Caco-2 (cell line): ENCODE results near the gene ZNF644. TPM values are rescaled to one million over a fixed set of nuclear protein-coding genes. Genes with fewer than 3 reads are reported as not detected.
A peak's percentile ranks its signal among the peaks of the same experiment; 100 is the strongest.
"Not testable (repeated sequence)": the region's sequence is repeated elsewhere in the genome, so short reads cannot be mapped to it uniquely, and the experiment has no call there.

ENCODE experiments used
- BruUV-seq: library from RNA; stranded (reverse); fragments of 400-500 nt; replicated peaks from 2 replicates; lab custom pipeline; 2021; lab: Mats Ljungman, UMichigan
- CTCF ChIA-PET: fragments of 300-600 bp; sonication (Branson Sonifier 250); formaldehyde crosslinking; loops from one replicate; lab custom pipeline; 2022; ENCODE audit warnings: antibody characterized with exemption; lab: Charles Lee
- POLR2A ChIA-PET: fragments of 300-600 bp; sonication (Branson Sonifier 250); formaldehyde crosslinking; loops from one replicate; lab custom pipeline; 2022; ENCODE audit warnings: antibody characterized with exemption; lab: Charles Lee
- DNase-seq, 2 experiments: peaks; one replicate each; pipeline versions ENCODE4 v3.0.0 to v3.0.0-alpha.2; 2020 to 2022
- H3K27me3 ChIP-seq: replicated peaks from 2 replicates; pipeline ENCODE4 v1.6.0; 2011; ENCODE audit warnings: low read length; ENCODE audit not compliant: control insufficient read depth, insufficient read depth
- H3K36me3 ChIP-seq: 2 replicates; pipeline ENCODE4 v1.5.1; 2011; ENCODE audit warnings: low read length; ENCODE audit not compliant: control insufficient read depth, insufficient read depth
- H3K4me1 ChIP-seq: fragments of 250-450 bp; sonication (Bioruptor Pico); 2 replicates; pipeline ENCODE4 v1.5.1; 2020; ENCODE audit warnings: mild to moderate bottlenecking
- H3K4me3 ChIP-seq: 2 replicates; pipeline ENCODE4 v1.5.1; 2011; ENCODE audit warnings: low read depth, mild to moderate bottlenecking, control low read depth, low read length
- H3K9me3 ChIP-seq: fragments of 250-450 bp; sonication (Bioruptor Pico); 2 replicates; pipeline ENCODE4 v1.5.1; 2020; ENCODE audit warnings: mild to moderate bottlenecking, moderate library complexity
- H3K27ac Mint-ChIP-seq: one replicate; pipeline ENCODE4 v1.8.0; 2022; ENCODE audit warnings: mixed read lengths; ENCODE audit not compliant: unreplicated experiment
- H3K27me3 Mint-ChIP-seq: one replicate; pipeline ENCODE4 v1.8.0; 2022; ENCODE audit warnings: mixed read lengths; ENCODE audit not compliant: insufficient read depth, unreplicated experiment
- H3K36me3 Mint-ChIP-seq: one replicate; pipeline ENCODE4 v1.8.0; 2022; ENCODE audit warnings: mild to moderate bottlenecking, mixed read lengths; ENCODE audit not compliant: insufficient read depth, unreplicated experiment
- H3K4me1 Mint-ChIP-seq: one replicate; pipeline ENCODE4 v1.8.0; 2022; ENCODE audit warnings: low read depth, mixed read lengths; ENCODE audit not compliant: unreplicated experiment
- H3K4me3 Mint-ChIP-seq: one replicate; pipeline ENCODE4 v1.8.0; 2022; ENCODE audit warnings: mild to moderate bottlenecking, moderate library complexity, mixed read lengths; ENCODE audit not compliant: unreplicated experiment
- H3K9me3 Mint-ChIP-seq: one replicate; pipeline ENCODE4 v1.8.0; 2022; ENCODE audit warnings: mixed read lengths; ENCODE audit not compliant: unreplicated experiment
- intact Hi-C: fragments of 100-400 bp; cut with micrococcal nuclease; formaldehyde crosslinking; loops from one replicate; pipeline ENCODE4 v1.10.0; 2022; ENCODE audit not compliant: unreplicated experiment
- total RNA-seq: library from RNA; stranded (reverse); gene quantifications from 2 replicates; pipeline ENCODE4 v1.2.3, GENCODE V29; 2022
- TF ChIP-seq, protein P1 (sequence below), 2 experiments: fragments of 200-600 bp in 1 of 2; IDR thresholded peaks; 1 replicate in 1 of 2; 2 replicates in 1 of 2; pipeline versions ENCODE4 v1.5.1 to v1.8.0; 2011 to 2022; ENCODE audit warnings: antibody characterized with exemption in 1 of 2, control low read depth in 1 of 2, inconsistent platforms in 1 of 2, low read depth in 1 of 2, low read length in 1 of 2, mild to moderate bottlenecking in 1 of 2, moderate library complexity in 1 of 2; ENCODE audit not compliant: insufficient read depth in 1 of 2, severe bottlenecking in 1 of 2, unreplicated experiment in 1 of 2

The ZNF644 gene
- total RNA-seq, 1 experiment from 2014 or later: 32.5 TPM

DNA sequence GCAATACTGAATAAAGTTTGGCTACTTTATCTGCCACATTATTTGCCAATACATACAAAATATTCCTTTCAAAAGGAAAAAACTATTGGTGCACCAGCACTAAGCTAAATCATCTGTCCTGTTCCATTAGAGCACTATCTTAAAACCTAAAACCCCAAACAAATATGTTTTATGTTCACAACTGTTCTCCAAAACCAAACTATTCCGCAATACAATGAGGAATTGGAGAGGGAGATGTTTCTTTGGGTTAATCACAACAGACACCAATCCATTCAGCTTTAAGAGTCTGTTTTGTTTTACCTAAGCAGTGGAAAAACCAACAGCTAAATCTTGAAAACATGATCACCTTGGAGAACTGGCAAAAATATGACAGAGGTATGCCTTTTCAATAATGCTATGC, 85.1 kb downstream of the ZNF644 start:
- H3K36me3 ChIP-seq: no peaks in the 10 kb centered on the region; the same call in 1 of the 2 replicates
- BruUV-seq: no TSS peak
- no peaks in the 10 kb centered on the region for H3K27me3 ChIP-seq
- Mint-ChIP-seq H3K9me3 (no peaks in the 10 kb centered on the region), H3K4me3 (no peak overlapping the region), H3K27me3 (no peaks in the 10 kb centered on the region), H3K36me3 (peaks cover 61% of the 10 kb centered on the region), H3K27ac (no peak overlapping the region), H3K4me1 (no peaks in the 10 kb centered on the region)
- intact Hi-C loops: no loop called here
- TF ChIP-seq, protein P1, sequence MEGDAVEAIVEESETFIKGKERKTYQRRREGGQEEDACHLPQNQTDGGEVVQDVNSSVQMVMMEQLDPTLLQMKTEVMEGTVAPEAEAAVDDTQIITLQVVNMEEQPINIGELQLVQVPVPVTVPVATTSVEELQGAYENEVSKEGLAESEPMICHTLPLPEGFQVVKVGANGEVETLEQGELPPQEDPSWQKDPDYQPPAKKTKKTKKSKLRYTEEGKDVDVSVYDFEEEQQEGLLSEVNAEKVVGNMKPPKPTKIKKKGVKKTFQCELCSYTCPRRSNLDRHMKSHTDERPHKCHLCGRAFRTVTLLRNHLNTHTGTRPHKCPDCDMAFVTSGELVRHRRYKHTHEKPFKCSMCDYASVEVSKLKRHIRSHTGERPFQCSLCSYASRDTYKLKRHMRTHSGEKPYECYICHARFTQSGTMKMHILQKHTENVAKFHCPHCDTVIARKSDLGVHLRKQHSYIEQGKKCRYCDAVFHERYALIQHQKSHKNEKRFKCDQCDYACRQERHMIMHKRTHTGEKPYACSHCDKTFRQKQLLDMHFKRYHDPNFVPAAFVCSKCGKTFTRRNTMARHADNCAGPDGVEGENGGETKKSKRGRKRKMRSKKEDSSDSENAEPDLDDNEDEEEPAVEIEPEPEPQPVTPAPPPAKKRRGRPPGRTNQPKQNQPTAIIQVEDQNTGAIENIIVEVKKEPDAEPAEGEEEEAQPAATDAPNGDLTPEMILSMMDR (IDR thresholded peaks at IDR 0.05; ENCODE audit: insufficient read depth in 1 of 2, low read depth in 1 of 2, low read length in 1 of 2, severe bottlenecking in 1 of 2, unreplicated experiment in 1 of 2): no peak
- no peak for DNase-seq
- no peak overlapping the region for H3K4me3 ChIP-seq
- no peaks in the 10 kb centered on the region for H3K4me1 ChIP-seq
- ChIA-PET CTCF (no interaction called here), POLR2A (no interaction called here)
- H3K9me3 ChIP-seq: no peaks in the 10 kb centered on the region

DNA sequence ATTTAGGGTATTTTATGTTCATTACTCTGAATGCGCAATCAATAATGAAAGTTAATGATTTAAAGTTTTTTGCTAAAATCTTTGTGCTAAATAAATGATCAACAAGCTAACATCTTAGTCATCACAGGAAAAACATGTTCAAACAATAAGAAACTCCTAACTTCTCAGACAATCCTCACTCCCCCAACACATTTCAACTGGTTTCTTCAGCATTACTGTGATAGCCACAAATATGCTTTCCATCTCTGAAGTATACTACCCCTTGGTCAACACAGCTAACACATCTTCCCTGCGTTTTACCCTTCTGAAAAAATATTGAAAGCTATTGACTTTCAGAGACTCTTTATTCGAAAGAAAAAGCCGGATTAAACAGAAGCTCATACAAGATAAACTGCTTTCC, 85.8 kb downstream of the ZNF644 start:
- no peak for DNase-seq
- no peaks in the 10 kb centered on the region for H3K27me3 ChIP-seq
- CTCF ChIA-PET: no interaction called here
- no peaks in the 10 kb centered on the region; the same call in 1 of the 2 replicates for H3K36me3 ChIP-seq
- H3K4me3 Mint-ChIP-seq: no peak overlapping the region
- H3K9me3 Mint-ChIP-seq: no peaks in the 10 kb centered on the region
- H3K9me3 ChIP-seq: no peaks in the 10 kb centered on the region
- TF ChIP-seq, protein P1 (IDR thresholded peaks at IDR 0.05; ENCODE audit: insufficient read depth in 1 of 2, low read depth in 1 of 2, low read length in 1 of 2, severe bottlenecking in 1 of 2, unreplicated experiment in 1 of 2): no peak
- BruUV-seq: no TSS peak
- intact Hi-C loops: no loop called here
- POLR2A ChIA-PET: no interaction called here
- no peaks in the 10 kb centered on the region for H3K4me1 ChIP-seq
- peaks cover 61% of the 10 kb centered on the region for H3K36me3 Mint-ChIP-seq
- no peak overlapping the region for H3K4me3 ChIP-seq
- H3K27me3 Mint-ChIP-seq: no peaks in the 10 kb centered on the region
- no peaks in the 10 kb centered on the region for H3K4me1 Mint-ChIP-seq
- no peak overlapping the region for H3K27ac Mint-ChIP-seq

DNA sequence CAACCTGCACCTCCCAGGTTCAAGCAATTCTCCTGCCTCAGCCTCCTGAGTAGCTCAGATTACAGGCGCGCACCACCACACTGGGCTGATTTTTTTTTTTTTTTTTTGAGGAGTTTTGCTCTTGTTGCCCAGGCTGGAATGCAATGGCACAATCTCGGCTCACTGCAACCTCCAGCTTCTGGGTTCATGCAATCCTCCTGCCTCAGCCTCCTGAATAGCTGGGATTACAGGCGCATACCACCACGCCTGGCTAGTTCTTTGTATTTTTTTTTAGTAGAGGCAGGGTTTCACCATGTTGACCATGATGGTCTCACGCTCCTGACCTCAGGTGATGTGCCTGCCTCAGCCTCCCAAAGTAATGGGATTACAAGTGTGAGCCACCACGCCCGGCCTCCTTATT, 93.6 kb downstream of the ZNF644 start:
- H3K27ac Mint-ChIP-seq: peak overlapping the region; percentile 59
- BruUV-seq, H3K9me3 Mint-ChIP-seq, DNase-seq, intact Hi-C loops, H3K27me3 Mint-ChIP-seq, H3K4me3 Mint-ChIP-seq, H3K9me3 ChIP-seq, CTCF ChIA-PET, H3K4me3 ChIP-seq, H3K27me3 ChIP-seq, H3K36me3 ChIP-seq: not testable (repeated sequence)
- POLR2A ChIA-PET: interaction anchor here (0.6 kb wide), 1 partner anchor 350 kb away, joined by 5 read pairs; no protein-coding TSS in a partner anchor
- peaks cover 12% of the 10 kb centered on the region for H3K4me1 ChIP-seq
- peaks cover 28% of the 10 kb centered on the region for H3K4me1 Mint-ChIP-seq
- peaks cover 12% of the 10 kb centered on the region for H3K36me3 Mint-ChIP-seq

DNA sequence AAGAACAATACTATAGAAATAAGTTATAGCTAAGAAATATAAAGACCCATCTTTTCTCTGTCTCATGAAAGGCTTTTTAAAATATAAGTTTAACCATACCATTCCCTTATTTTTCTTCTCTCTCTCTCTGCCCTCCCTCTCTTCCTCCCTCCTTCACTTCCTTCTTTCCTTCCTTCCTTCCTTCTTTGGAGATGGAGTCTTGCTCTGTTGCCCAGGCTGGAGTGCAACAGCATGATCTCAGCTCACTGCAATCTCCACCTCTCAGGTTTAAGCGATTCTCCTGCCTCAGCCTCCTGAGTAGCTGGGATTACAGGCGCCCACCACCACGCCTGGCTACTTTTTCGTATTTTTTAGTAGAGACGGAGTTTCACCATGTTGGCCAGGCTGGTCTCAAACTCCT, 94.2 kb downstream of the ZNF644 start:
- H3K27me3 ChIP-seq, BruUV-seq, H3K4me3 Mint-ChIP-seq, DNase-seq, H3K36me3 ChIP-seq, H3K27ac Mint-ChIP-seq, intact Hi-C loops, H3K9me3 ChIP-seq, H3K9me3 Mint-ChIP-seq, CTCF ChIA-PET, H3K4me3 ChIP-seq, H3K27me3 Mint-ChIP-seq: not testable (repeated sequence)
- POLR2A ChIA-PET: interaction anchor here (0.6 kb wide), 1 partner anchor 350 kb away, joined by 5 read pairs; no protein-coding TSS in a partner anchor
- H3K4me1 Mint-ChIP-seq: peaks cover 28% of the 10 kb centered on the region
- H3K4me1 ChIP-seq: peaks cover 12% of the 10 kb centered on the region
- peaks cover 12% of the 10 kb centered on the region for H3K36me3 Mint-ChIP-seq
